Hippocampal formation (tissue), 2 donors: ENCODE data around the gene ZNF507.
A peak's percentile ranks its signal among the peaks of the same experiment; 100 is the strongest.
"Not testable (repeated sequence)": the region's sequence is repeated elsewhere in the genome, so short reads cannot be mapped to it uniquely, and the experiment has no call there.

Experiments used
- DNase-seq, 2 donors: peaks; one replicate each; lab custom pipeline; 2025; lab: John Stamatoyannopoulos, UW

The ZNF507 gene

DNA sequence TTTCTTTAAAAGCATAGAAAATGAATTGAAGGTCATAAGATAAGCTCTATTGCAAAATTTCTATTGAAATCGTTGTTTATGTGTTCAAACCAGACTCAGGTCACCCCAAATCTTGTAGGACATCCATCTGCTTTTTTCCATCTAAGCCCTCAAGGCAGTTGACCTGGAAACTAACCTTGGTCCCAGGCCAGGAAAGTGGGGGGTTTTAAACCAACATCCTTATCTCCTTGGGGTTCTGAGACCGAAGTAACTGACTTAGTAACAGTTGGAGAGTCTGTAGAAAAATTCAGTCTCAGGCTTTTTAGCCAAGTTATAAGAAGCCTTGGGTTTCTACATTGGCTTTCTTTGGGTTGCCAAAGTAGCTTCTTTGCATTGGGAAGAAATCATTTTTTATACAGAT lies 23.4 kb downstream of the ZNF507 start:
- DNase-seq: no peak

GRCh38 chr19:32372726-32373517 lies 27.5 kb downstream of the ZNF507 start:
- no peak for DNase-seq

GRCh38 chr19:32373585-32374295 lies 28.3 kb downstream of the ZNF507 start:
- DNase-seq: peak in 1 of 2 donors; percentile 44

DNA sequence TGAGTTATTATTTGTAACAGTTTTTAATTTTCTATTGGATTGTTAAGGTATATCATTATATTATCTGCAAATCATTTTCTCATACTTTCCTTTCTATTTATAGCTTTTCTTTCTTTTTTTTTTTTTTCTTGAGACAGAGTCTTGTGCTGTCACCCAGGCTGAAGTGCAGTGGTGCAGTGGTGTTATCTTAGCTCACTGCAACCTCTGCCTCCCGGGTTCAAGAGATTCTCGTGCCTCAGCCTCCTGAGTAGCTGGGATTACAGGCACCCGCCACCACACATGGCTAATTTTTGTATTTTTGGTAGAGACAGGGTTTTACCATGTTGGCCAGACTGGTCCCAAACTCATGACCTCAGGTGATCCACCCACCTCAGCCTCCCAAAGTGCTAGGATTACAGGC lies 29.0 kb downstream of the ZNF507 start:
- not testable (repeated sequence) for DNase-seq

DNA sequence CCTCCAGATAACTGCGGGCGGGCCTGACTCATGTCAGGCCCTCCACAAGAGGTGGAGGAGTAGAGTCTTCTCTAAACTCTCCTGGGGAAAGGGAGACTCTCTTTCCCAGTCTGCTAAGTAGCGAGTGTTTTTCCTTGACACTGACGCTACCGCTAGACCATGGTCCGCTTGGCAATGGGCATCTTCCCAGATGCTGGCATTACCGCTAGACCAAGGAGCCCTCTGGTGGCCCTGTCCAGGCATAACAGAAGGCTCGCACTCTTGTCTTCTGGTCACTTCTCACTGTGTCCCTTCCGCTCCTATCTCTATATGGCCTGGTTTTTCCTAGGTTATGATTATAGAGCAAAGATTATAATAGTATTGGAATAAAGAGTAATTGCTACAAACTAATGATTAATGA lies 31.7 kb downstream of the ZNF507 start:
- DNase-seq: not testable (repeated sequence)

- no peak for DNase-seq
These were observed 34.9 kb downstream of the ZNF507 start for GRCh38 chr19:32380269-32380668.

GRCh38 chr19:32387701-32388392 lies 42.4 kb downstream of the ZNF507 start:
- DNase-seq: no peak

DNA sequence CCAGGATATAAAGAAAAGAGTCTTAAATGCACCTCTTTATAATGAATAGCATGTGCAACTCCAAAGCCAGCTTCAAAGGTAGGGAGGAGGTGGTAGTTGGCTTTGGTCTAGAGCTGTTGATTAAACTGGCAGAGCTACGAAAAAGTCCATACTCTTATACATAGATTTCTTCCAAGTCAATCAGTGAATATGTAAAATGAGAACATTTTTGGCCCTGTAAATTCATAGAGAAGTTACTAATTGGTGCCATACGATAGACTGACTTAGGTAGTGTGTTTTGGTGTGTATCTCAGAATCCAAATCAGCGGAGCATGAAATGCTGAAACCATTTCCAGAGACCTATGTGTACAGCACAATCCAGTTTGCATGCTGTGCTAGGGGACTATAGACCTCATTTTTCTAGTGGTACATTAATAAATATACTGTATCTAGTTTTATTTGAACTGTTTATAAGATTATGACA lies 43.0 kb downstream of the ZNF507 start:
- no peak for DNase-seq

- DNase-seq: no peak
These were observed 47.5 kb downstream of the ZNF507 start for GRCh38 chr19:32392901-32393300.

- DNase-seq: no peak
These were observed 50.7 kb downstream of the ZNF507 start for GRCh38 chr19:32396046-32396652.

GRCh38 chr19:32397671-32398101 lies 52.3 kb downstream of the ZNF507 start:
- DNase-seq: no peak

- no peak for DNase-seq
These were observed 56.6 kb downstream of the ZNF507 start for GRCh38 chr19:32401992-32402391.

- DNase-seq: no peak
These were observed 58.0 kb downstream of the ZNF507 start for GRCh38 chr19:32403291-32403995.

DNA sequence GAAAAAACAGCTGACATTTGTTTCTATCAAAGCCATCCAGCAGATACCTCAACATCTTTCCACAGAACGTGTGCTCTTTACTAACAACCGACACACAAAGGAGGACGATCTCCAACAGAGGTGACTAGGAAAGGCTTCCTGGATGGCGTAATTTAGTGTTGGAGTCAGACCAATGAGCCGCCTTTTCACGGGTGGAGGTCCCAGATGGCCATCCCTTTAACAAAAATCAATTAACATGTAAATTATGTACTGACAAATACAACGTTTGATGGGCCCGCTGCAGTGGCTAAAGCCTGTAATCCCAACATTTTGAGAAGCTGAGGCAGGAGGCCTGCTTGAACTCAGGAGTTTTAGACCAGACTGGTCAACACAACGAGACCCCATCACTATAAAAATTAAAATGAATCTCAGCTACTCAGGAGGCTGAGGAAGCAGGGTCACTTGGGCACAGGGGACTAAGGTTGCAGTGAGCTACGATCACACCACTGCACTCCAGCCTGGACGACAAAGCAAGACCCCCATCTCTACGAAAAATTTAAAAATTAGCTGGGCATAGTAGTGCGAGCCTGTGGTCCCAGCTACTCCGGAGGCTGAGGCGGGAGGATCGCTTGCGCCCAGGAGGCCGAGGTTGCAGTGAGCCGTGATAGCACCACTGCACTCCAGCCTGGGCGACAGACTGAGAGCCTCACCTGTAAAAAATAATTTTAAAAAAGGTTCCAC lies 59.0 kb downstream of the ZNF507 start:
- DNase-seq: no peak

DNA sequence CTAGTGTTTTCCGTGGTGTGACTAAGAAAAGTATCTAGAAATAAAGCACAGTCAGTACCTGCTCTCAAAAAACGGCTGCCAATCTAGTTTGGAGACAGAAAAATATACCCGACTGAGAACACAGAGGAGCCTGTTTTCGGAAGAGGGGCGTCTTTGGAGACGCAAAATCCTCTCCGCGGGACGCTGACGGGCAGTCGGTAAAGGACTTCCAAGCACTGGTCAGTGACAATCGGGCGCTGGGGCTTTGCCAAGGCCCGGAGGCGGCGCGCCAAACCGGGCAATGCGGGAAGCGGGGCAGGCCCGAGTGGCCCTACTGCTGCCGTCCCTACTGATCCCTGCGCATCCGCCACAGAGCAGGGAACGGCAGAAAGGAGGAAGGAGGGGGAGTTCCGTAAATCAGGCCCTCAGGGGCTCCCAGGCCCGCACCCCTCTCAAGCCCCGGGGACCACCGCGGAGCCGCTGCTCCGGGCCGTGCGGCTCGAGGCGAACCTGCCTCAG lies 59.6 kb downstream of the ZNF507 start:
- DNase-seq: peak; percentile 52 to 75

- DNase-seq: peak; percentile 91
These were observed 60.2 kb downstream of the ZNF507 start, which contains the start of gene DPY19L3 for GRCh38 chr19:32405431-32406160. Gene DPY19L3, plus strand, starts transcription at chr19:32405770. Its CDS starts 2,484 bp downstream, at chr19:32408254.

DNA sequence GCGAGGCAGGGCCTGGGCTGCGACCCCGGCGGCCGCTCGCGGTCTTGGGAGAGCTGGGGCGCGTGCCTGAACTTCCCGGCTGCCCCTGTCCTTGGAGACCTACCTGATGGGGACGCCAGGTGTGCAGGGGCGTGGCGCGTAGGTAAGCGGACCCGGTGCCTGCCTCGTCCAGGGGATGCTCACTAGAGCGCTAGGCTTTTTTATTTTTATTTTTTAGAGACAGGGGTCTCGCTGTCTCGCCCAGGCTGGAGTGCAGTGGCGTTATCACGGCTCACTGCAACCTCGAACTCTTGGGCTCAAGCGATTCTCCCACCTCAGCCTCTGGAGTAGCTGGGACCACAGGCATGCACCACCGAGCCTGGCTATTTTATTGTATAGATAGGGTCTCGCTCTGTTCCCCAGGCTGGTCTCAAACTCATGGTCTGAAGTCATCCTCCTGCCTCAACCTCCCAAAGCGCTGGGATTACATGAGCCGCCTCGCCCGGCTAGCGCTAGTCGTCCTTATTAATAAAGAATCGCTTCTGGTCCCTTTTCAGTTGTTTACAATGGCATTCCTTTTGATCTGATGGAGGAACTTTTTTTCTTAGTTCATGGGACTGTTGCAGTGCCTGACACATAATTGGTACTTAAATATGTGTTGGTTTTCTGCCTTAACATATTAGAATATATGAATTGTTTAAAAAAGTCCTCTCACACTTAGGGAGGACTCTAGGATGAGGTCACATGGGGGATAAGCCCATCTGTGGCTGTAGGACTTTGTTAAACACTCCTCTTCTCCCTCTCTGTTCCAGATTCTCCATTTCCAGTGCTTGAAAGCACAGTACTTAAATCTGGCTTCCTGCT lies 61.0 kb downstream of the ZNF507 start:
- DNase-seq: no peak
